ENCODE measurements around the gene IGFBP5. TPM values are rescaled to one million over a fixed set of nuclear protein-coding genes. Genes with fewer than 3 reads are reported as not detected.
A peak's percentile ranks its signal among the peaks of the same experiment; 100 is the strongest.

The IGFBP5 gene
- total RNA-seq, 1 experiment from 2014 or later = 157 TPM

GRCh38 chr2:216715402-216715974, 20.1 kb upstream of the IGFBP5 start:
- ATAC-seq (no peak), DNase-seq (no peak)
- ChIA-PET POLR2A (ENCODE audit: unreplicated experiment) (no interaction called here), CTCF (no interaction called here)
- no peaks in the 10 kb centered on the region for H4K20me1 ChIP-seq (ENCODE audit: low read length)
- TF ChIP-seq CTCF (conservative IDR thresholded peaks at IDR 0.05; ENCODE audit: low read depth, low read length) = no peak
- no peak for TF ChIP-seq EZH2 (IDR thresholded peaks at IDR 0.05; ENCODE audit: low read length, unreplicated experiment)
- TF ChIP-seq EZH2phosphoT487 (IDR thresholded peaks at IDR 0.05; ENCODE audit: borderline replicate concordance, low read length) = no peak
- H3K9ac ChIP-seq (ENCODE audit: low read length) = no peak overlapping the region
- H3K4me1 ChIP-seq (ENCODE audit: insufficient read depth, low read length) = peaks cover 28% of the 10 kb centered on the region
- H3K79me2 ChIP-seq (ENCODE audit: low read length) = no peaks in the 10 kb centered on the region
- H3K27me3 ChIP-seq (ENCODE audit: low read length) = no peaks in the 10 kb centered on the region
- no TSS peak for BruUV-seq (replicated peaks)
- no peak overlapping the region for H3K4me3 ChIP-seq (ENCODE audit: low read length)
- no peak overlapping the region for H2AFZ ChIP-seq (ENCODE audit: low read length)
- no peaks in the 10 kb centered on the region for H3K36me3 ChIP-seq (ENCODE audit: low read depth, low read length)
- no peak overlapping the region for H3K4me2 ChIP-seq (ENCODE audit: low read length)
- no peaks in the 10 kb centered on the region for H3F3A ChIP-seq (ENCODE audit: low read length, unreplicated experiment)
- intact Hi-C loops (cut with micrococcal nuclease) = no loop called here
- no peaks in the 10 kb centered on the region for H3K9me3 ChIP-seq (ENCODE audit: low read length)
- no peak overlapping the region for H3K27ac ChIP-seq (ENCODE audit: low read length)
- no peaks in the 10 kb centered on the region for H3K9me2 ChIP-seq (replicated peaks; ENCODE audit: low read length)

GRCh38 chr2:216714376-216714775, 19.0 kb upstream of the IGFBP5 start:
- Histone ChIP-seq H3K27me3 (ENCODE audit: low read length) (no peaks in the 10 kb centered on the region), H3K9me2 (replicated peaks; ENCODE audit: low read length) (no peaks in the 10 kb centered on the region), H4K20me1 (ENCODE audit: low read length) (no peaks in the 10 kb centered on the region), H3K27ac (ENCODE audit: low read length) (peak overlapping the region; percentile 65), H3K4me3 (ENCODE audit: low read length) (no peak overlapping the region), H3K4me1 (ENCODE audit: insufficient read depth, low read length) (peaks cover 28% of the 10 kb centered on the region), H3K4me2 (ENCODE audit: low read length) (peak overlapping the region; percentile 60), H3K79me2 (ENCODE audit: low read length) (no peaks in the 10 kb centered on the region), H3F3A (ENCODE audit: low read length, unreplicated experiment) (no peaks in the 10 kb centered on the region), H3K9ac (ENCODE audit: low read length) (no peak overlapping the region), H3K9me3 (ENCODE audit: low read length) (no peaks in the 10 kb centered on the region), H3K36me3 (ENCODE audit: low read depth, low read length) (no peaks in the 10 kb centered on the region), H2AFZ (ENCODE audit: low read length) (peak overlapping the region; percentile 24; the same call in 1 of the 2 replicates)
- ChIA-PET CTCF (no interaction called here), POLR2A (ENCODE audit: unreplicated experiment) (no interaction called here)
- peak; percentile 79 for DNase-seq
- TF ChIP-seq CTCF (conservative IDR thresholded peaks at IDR 0.05; ENCODE audit: low read depth, low read length) (no peak), EZH2 (IDR thresholded peaks at IDR 0.05; ENCODE audit: low read length, unreplicated experiment) (no peak), EZH2phosphoT487 (IDR thresholded peaks at IDR 0.05; ENCODE audit: borderline replicate concordance, low read length) (no peak)
- intact Hi-C loops (cut with micrococcal nuclease) = no loop called here
- no TSS peak for BruUV-seq (replicated peaks)
- ATAC-seq = no peak

GRCh38 chr2:216713691-216714336, 18.5 kb upstream of the IGFBP5 start:
- peak overlapping the region; percentile 24; the same call in 1 of the 2 replicates for H2AFZ ChIP-seq (ENCODE audit: low read length)
- H3K27me3 ChIP-seq (ENCODE audit: low read length) = no peaks in the 10 kb centered on the region
- no peak overlapping the region for H3K4me3 ChIP-seq (ENCODE audit: low read length)
- H3K4me1 ChIP-seq (ENCODE audit: insufficient read depth, low read length) = peaks cover 28% of the 10 kb centered on the region
- ATAC-seq (no peak), DNase-seq (peak; percentile 88)
- H3K4me2 ChIP-seq (ENCODE audit: low read length) = peak overlapping the region; percentile 60
- no peak overlapping the region for H3K9ac ChIP-seq (ENCODE audit: low read length)
- no TSS peak for BruUV-seq (replicated peaks)
- intact Hi-C loops (cut with micrococcal nuclease) = no loop called here
- no peak for TF ChIP-seq EZH2 (IDR thresholded peaks at IDR 0.05; ENCODE audit: low read length, unreplicated experiment)
- TF ChIP-seq CTCF (conservative IDR thresholded peaks at IDR 0.05; ENCODE audit: low read depth, low read length) = no peak
- no peak for TF ChIP-seq EZH2phosphoT487 (IDR thresholded peaks at IDR 0.05; ENCODE audit: borderline replicate concordance, low read length)
- peak overlapping the region; percentile 65 for H3K27ac ChIP-seq (ENCODE audit: low read length)
- no peaks in the 10 kb centered on the region for H3K79me2 ChIP-seq (ENCODE audit: low read length)
- no peaks in the 10 kb centered on the region for H4K20me1 ChIP-seq (ENCODE audit: low read length)
- H3F3A ChIP-seq (ENCODE audit: low read length, unreplicated experiment) = no peaks in the 10 kb centered on the region
- POLR2A ChIA-PET (ENCODE audit: unreplicated experiment) = no interaction called here
- H3K9me2 ChIP-seq (replicated peaks; ENCODE audit: low read length) = no peaks in the 10 kb centered on the region
- no peaks in the 10 kb centered on the region for H3K9me3 ChIP-seq (ENCODE audit: low read length)
- CTCF ChIA-PET = no interaction called here
- no peaks in the 10 kb centered on the region for H3K36me3 ChIP-seq (ENCODE audit: low read depth, low read length)

All from PC-3 (cell line).